HG03139 (cell line): Measurements from ENCODE around the gene SEMA5A.

Experiments
- ATAC-seq: cut with Tn5 transposase; IDR thresholded peaks from one replicate; pipeline ENCODE4 v1.9.1; 2021; ENCODE audit not compliant: unreplicated experiment

Gene SEMA5A

GRCh38 chr5:9523090-9523823, 22.6 kb downstream of the SEMA5A start:
- no peak for ATAC-seq

GRCh38 chr5:9519537-9519936, 26.3 kb downstream of the SEMA5A start:
- no peak for ATAC-seq

- no peak for ATAC-seq
These were observed 29.3 kb downstream of the SEMA5A start for GRCh38 chr5:9516591-9516990.

- ATAC-seq = no peak
These were observed 30.4 kb downstream of the SEMA5A start for GRCh38 chr5:9515436-9515835.

- no peak for ATAC-seq
These were observed 30.9 kb downstream of the SEMA5A start for GRCh38 chr5:9514968-9515367.

GRCh38 chr5:9513827-9514226, 32.0 kb downstream of the SEMA5A start:
- no peak for ATAC-seq

- no peak for ATAC-seq
These were observed 33.4 kb downstream of the SEMA5A start for GRCh38 chr5:9512457-9512856.

- no peak for ATAC-seq
These were observed 37.9 kb downstream of the SEMA5A start for GRCh38 chr5:9507974-9508373.

- ATAC-seq = no peak
These were observed 40.6 kb downstream of the SEMA5A start for GRCh38 chr5:9505225-9505624.

GRCh38 chr5:9502864-9503263, 43.0 kb downstream of the SEMA5A start:
- ATAC-seq = no peak

GRCh38 chr5:9502050-9502834, 43.6 kb downstream of the SEMA5A start:
- no peak for ATAC-seq

- ATAC-seq = no peak
These were observed 45.2 kb downstream of the SEMA5A start for GRCh38 chr5:9500625-9501024.

GRCh38 chr5:9500193-9500592, 45.7 kb downstream of the SEMA5A start:
- no peak for ATAC-seq

GRCh38 chr5:9499498-9499876, 46.4 kb downstream of the SEMA5A start:
- ATAC-seq = no peak

GRCh38 chr5:9498541-9499497, 47.1 kb downstream of the SEMA5A start:
- ATAC-seq = no peak

GRCh38 chr5:9497347-9497746, 48.5 kb downstream of the SEMA5A start:
- no peak for ATAC-seq

GRCh38 chr5:9496801-9497200, 49.1 kb downstream of the SEMA5A start:
- ATAC-seq = no peak

GRCh38 chr5:9495121-9495520, 50.8 kb downstream of the SEMA5A start:
- ATAC-seq = no peak

- no peak for ATAC-seq
These were observed 51.6 kb downstream of the SEMA5A start for GRCh38 chr5:9494301-9494700.

GRCh38 chr5:9490494-9491097, 55.3 kb downstream of the SEMA5A start:
- ATAC-seq = no peak

- ATAC-seq = no peak
These were observed 62.1 kb downstream of the SEMA5A start for GRCh38 chr5:9483779-9484178.
